SU-DHL-6 (cell line): ENCODE results near the gene TPMT.

Experiments used
- H2AFZ ChIP-seq: fragments of 200-600 bp; sonication (generic); 2 replicates; pipeline ENCODE4 v1.6.1; 2014; ENCODE audit warnings: low read depth, mild to moderate bottlenecking, moderate library complexity, mixed read lengths, antibody characterized with exemption, low read length; ENCODE audit not compliant: severe bottlenecking
- H3F3A ChIP-seq: fragments of 200-600 bp; shearing (Covaris generic); 2 replicates; pipeline ENCODE4 v1.6.0; 2016; ENCODE audit warnings: antibody characterized with exemption, mild to moderate bottlenecking; ENCODE audit not compliant: insufficient read depth
- H3K27ac ChIP-seq: fragments of 200-600 bp; sonication (generic); 2 replicates; pipeline ENCODE4 v1.5.1; 2016; ENCODE audit warnings: low read depth, mild to moderate bottlenecking, low read length, moderate library complexity, mixed read lengths
- H3K27me3 ChIP-seq: fragments of 200-600 bp; sonication (generic), shearing (Covaris generic); 2 replicates; pipeline ENCODE4 v1.6.0; 2014; ENCODE audit warnings: mild to moderate bottlenecking, low read length
- H3K36me3 ChIP-seq: fragments of 200-600 bp; sonication (generic); 2 replicates; pipeline ENCODE4 v1.6.1; 2014; ENCODE audit warnings: mild to moderate bottlenecking, low read length, mixed read lengths
- H3K4me2 ChIP-seq: fragments of 300-600, 200-600 bp; shearing (Covaris generic), sonication (generic); 2 replicates; pipeline ENCODE4 v1.6.0; 2014; ENCODE audit warnings: low read length, low read depth, mild to moderate bottlenecking; ENCODE audit not compliant: poor library complexity, severe bottlenecking
- H3K4me3 ChIP-seq: fragments of 200-600 bp; sonication (generic); 2 replicates; pipeline ENCODE4 v1.5.1; 2014; ENCODE audit warnings: antibody characterized with exemption, low read length, mild to moderate bottlenecking, mixed read lengths; ENCODE audit not compliant: insufficient read depth, poor library complexity, severe bottlenecking
- H3K79me2 ChIP-seq: fragments of 200-600 bp; sonication (generic); 2 replicates; pipeline ENCODE4 v1.6.1; 2014; ENCODE audit warnings: mild to moderate bottlenecking, low read length, moderate library complexity; ENCODE audit not compliant: insufficient read depth
- H3K9ac ChIP-seq: fragments of 200-600 bp; sonication (generic); 2 replicates; pipeline ENCODE4 v1.7.0; 2014; ENCODE audit warnings: mild to moderate bottlenecking, low read length
- H3K9me2 ChIP-seq: fragments of 200-600 bp; sonication (generic); replicated peaks from 2 replicates; pipeline ENCODE4 v1.6.1; 2014; ENCODE audit warnings: low read length; ENCODE audit not compliant: insufficient read depth
- H3K9me3 ChIP-seq: fragments of 200-600 bp; sonication (generic); 2 replicates; pipeline ENCODE4 v1.6.1; 2014; ENCODE audit warnings: low read length, mixed read lengths; ENCODE audit not compliant: insufficient read depth
- H4K20me1 ChIP-seq: fragments of 200-600 bp; sonication (generic); 2 replicates; pipeline ENCODE4 v1.6.1; 2014; ENCODE audit warnings: low read depth, mild to moderate bottlenecking, antibody characterized with exemption, low read length, moderate library complexity, mixed read lengths
- CTCF ChIP-seq: fragments of 200-600 bp; sonication (generic); IDR thresholded peaks from one replicate; pipeline ENCODE4 v1.5.1; 2017; ENCODE audit warnings: antibody characterized with exemption, mild to moderate bottlenecking, low read length, moderate library complexity; ENCODE audit not compliant: insufficient read depth, poor library complexity, severe bottlenecking
- EZH2phosphoT487 ChIP-seq: fragments of 200-600 bp; sonication (generic), shearing (Covaris generic); conservative IDR thresholded peaks from 2 replicates; pipeline ENCODE4 v1.6.1; 2018; ENCODE audit warnings: mild to moderate bottlenecking, antibody characterized with exemption, low read length, moderate library complexity, mixed read lengths

Gene TPMT

GRCh38 chr6:18088419-18089296 is 66.2 kb downstream of the TPMT start:
- no peak overlapping the region for H3K4me2 ChIP-seq
- H3K9me3 ChIP-seq: peaks cover 15% of the 10 kb centered on the region
- no peak overlapping the region for H2AFZ ChIP-seq
- no peak overlapping the region for H3K9ac ChIP-seq
- TF ChIP-seq CTCF (no peak), EZH2phosphoT487 (no peak)
- no peaks in the 10 kb centered on the region for H3K27me3 ChIP-seq
- no peaks in the 10 kb centered on the region for H3K9me2 ChIP-seq
- H3K36me3 ChIP-seq: no peaks in the 10 kb centered on the region
- no peak overlapping the region for H3K4me3 ChIP-seq
- H3F3A ChIP-seq: no peaks in the 10 kb centered on the region
- H4K20me1 ChIP-seq: no peaks in the 10 kb centered on the region
- H3K27ac ChIP-seq: no peak overlapping the region
- no peaks in the 10 kb centered on the region for H3K79me2 ChIP-seq

- TF ChIP-seq CTCF: no peak
- TF ChIP-seq EZH2phosphoT487: no peak
- Histone ChIP-seq H3K9me3 (peaks cover 15% of the 10 kb centered on the region), H3K4me2 (no peak overlapping the region)
Observed at GRCh38 chr6:18087396-18088165, 67.3 kb downstream of the TPMT start.

GRCh38 chr6:18081025-18081668 is 73.7 kb downstream of the TPMT start:
- H3K79me2 ChIP-seq: no peaks in the 10 kb centered on the region
- no peak overlapping the region for H2AFZ ChIP-seq
- no peaks in the 10 kb centered on the region for H4K20me1 ChIP-seq
- H3K36me3 ChIP-seq: no peaks in the 10 kb centered on the region
- no peaks in the 10 kb centered on the region for H3F3A ChIP-seq
- no peaks in the 10 kb centered on the region for H3K27me3 ChIP-seq
- H3K9me2 ChIP-seq: no peaks in the 10 kb centered on the region
- no peak overlapping the region for H3K9ac ChIP-seq
- TF ChIP-seq EZH2phosphoT487 (no peak), CTCF (no peak)
- H3K4me2 ChIP-seq: no peak overlapping the region
- no peaks in the 10 kb centered on the region for H3K9me3 ChIP-seq
- no peak overlapping the region for H3K27ac ChIP-seq
- no peak overlapping the region for H3K4me3 ChIP-seq

More at GRCh38 chr6:18087396-18088165, 67.3 kb downstream of the TPMT start:
- no peaks in the 10 kb centered on the region for H3K36me3 ChIP-seq
- no peaks in the 10 kb centered on the region for H3K9me2 ChIP-seq
- no peaks in the 10 kb centered on the region for H3F3A ChIP-seq
- H3K4me3 ChIP-seq: no peak overlapping the region
- H3K79me2 ChIP-seq: no peaks in the 10 kb centered on the region
- no peak overlapping the region for H3K27ac ChIP-seq
- H2AFZ ChIP-seq: no peak overlapping the region
- no peaks in the 10 kb centered on the region for H3K27me3 ChIP-seq
- no peaks in the 10 kb centered on the region for H4K20me1 ChIP-seq
- H3K9ac ChIP-seq: no peak overlapping the region
